HepG2 (cell line): ENCODE results near the gene FBXO5. TPM values are rescaled to one million over a fixed set of nuclear protein-coding genes. Genes with fewer than 3 reads are reported as not detected.
A peak's percentile ranks its signal among the peaks of the same experiment; 100 is the strongest.

ENCODE experiments used
- CC2D1A ChIP-seq: sonication (generic); formaldehyde crosslinking; IDR thresholded peaks from 2 replicates; pipeline ENCODE4 v1.8.1; 2023; ENCODE audit warnings: mild to moderate bottlenecking, missing genetic modification reagents
- PCBP1 ChIP-seq: fragments of 200-400 bp; formaldehyde crosslinking; IDR thresholded peaks from 2 replicates; pipeline ENCODE4 v1.6.1; 2017; ENCODE audit warnings: mild to moderate bottlenecking, low read depth, low read length, borderline replicate concordance
- REL ChIP-seq: sonication (generic); formaldehyde crosslinking; conservative IDR thresholded peaks from 2 replicates; pipeline ENCODE4 v1.8.0; 2022; ENCODE audit warnings: mild to moderate bottlenecking, missing genetic modification reagents, moderate library complexity
- TCF7L2 ChIP-seq: IDR thresholded peaks from 2 replicates; pipeline ENCODE4 v1.6.1; 2011; ENCODE audit warnings: mild to moderate bottlenecking, low read depth, low read length, moderate library complexity
- TOE1 ChIP-seq: sonication (generic); formaldehyde crosslinking; IDR thresholded peaks from 2 replicates; pipeline ENCODE4 v1.4.0; 2020; ENCODE audit warnings: mild to moderate bottlenecking, missing genetic modification reagents
- ZBTB21 ChIP-seq: sonication (generic); formaldehyde crosslinking; IDR thresholded peaks from 2 replicates; pipeline ENCODE4 v1.4.0; 2020; ENCODE audit warnings: missing genetic modification reagents
- ZNF501 ChIP-seq: sonication (generic); formaldehyde crosslinking; IDR thresholded peaks from 2 replicates; pipeline ENCODE4 v1.5.1; 2020; ENCODE audit warnings: mild to moderate bottlenecking, moderate library complexity, missing genetic modification reagents
- ZNF83 ChIP-seq: sonication (generic); formaldehyde crosslinking; IDR thresholded peaks from 2 replicates; pipeline ENCODE4 v1.4.0; 2020; ENCODE audit warnings: missing genetic modification reagents, mild to moderate bottlenecking, borderline replicate concordance
- polyA plus RNA-seq, 8 experiments: library from polyadenylated mRNA; depleted of rRNA in 3 of 8; stranded (reverse) in 7 of 8; unstranded in 1 of 8; fragments of >200 nt; fragmentation: Illumina TruSeq in 4 of 8; extraction: Trizol in 4 of 8; gene quantifications; 2 replicates each; pipeline versions ENCODE4 v1.2.1 to v1.2.3, GENCODE V29; 2011 to 2016; ENCODE audit warnings: low read depth in 4 of 8, missing spikeins in 1 of 8, mixed read lengths in 1 of 8; ENCODE audit not compliant: insufficient read depth in 1 of 8
- total RNA-seq, 5 experiments: library from RNA; depleted of rRNA; stranded (reverse); fragments of >200 nt; fragmentation: Illumina TruSeq; extraction: Trizol; gene quantifications; 2 replicates each; pipeline ENCODE4 v1.2.3, GENCODE V29; 2016; ENCODE audit warnings: low read depth in 1 of 5
- TF ChIP-seq, protein P1 (sequence below): sonication (generic); formaldehyde crosslinking; IDR thresholded peaks from 2 replicates; pipeline ENCODE4 v1.9.0; 2021; ENCODE audit warnings: missing genetic modification reagents, borderline replicate concordance
- TF ChIP-seq, protein P2 (sequence below): sonication (generic); formaldehyde crosslinking; IDR thresholded peaks from 2 replicates; pipeline ENCODE4 v1.5.0; 2020; ENCODE audit warnings: missing genetic modification reagents
- TF ChIP-seq, protein P3 (sequence below): sonication (generic); formaldehyde crosslinking; IDR thresholded peaks from 2 replicates; pipeline ENCODE4 v1.4.0; 2020; ENCODE audit warnings: mild to moderate bottlenecking, missing genetic modification reagents
- TF ChIP-seq, protein P4 (sequence below): sonication (generic); formaldehyde crosslinking; IDR thresholded peaks from 2 replicates; pipeline ENCODE4 v1.5.1; 2020; ENCODE audit warnings: mild to moderate bottlenecking, moderate library complexity, missing genetic modification reagents

Gene FBXO5
- total and polyA plus RNA-seq, 2 of the 13 experiments (the other 11 are each of a cell fraction or from before 2014, with no cell fraction given), result 15.8 to 41.5 TPM

DNA sequence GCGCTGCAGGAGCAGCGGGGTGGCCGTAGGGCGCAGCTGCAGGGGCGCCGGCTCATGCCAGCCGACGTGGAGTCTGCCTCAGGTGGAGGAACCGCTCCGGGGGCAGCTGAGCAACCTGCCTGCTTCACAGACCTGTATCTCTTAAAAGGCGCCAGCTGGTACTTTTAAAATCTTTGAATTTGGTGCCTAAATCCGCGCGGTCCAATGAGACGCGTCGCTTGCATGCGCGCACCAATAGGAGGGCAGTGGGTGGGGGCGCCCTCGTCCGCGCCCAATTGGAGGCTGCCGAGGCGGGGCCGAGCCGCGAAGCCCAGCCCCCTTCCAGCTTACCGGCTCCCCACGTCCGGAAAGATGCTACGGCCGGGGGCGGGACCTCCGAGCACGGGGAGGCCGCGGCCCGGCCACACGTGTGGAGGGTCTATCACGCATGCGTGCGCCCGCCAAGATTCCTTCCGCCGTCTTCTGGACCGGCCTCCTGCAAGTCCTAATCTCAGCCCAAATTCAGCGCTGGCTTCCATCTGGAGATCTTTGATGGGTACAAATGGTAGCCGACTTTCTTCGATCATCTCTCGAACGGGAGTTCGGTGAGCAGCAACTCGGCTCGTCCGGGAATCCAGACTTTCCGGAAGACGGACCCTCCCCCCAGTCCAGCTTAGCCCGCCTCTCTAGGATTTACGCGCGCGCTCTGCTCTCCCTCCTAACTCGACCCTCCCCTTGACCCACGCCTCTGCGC is at the start of gene FBXO5 (continued):
- TF ChIP-seq, protein P1, sequence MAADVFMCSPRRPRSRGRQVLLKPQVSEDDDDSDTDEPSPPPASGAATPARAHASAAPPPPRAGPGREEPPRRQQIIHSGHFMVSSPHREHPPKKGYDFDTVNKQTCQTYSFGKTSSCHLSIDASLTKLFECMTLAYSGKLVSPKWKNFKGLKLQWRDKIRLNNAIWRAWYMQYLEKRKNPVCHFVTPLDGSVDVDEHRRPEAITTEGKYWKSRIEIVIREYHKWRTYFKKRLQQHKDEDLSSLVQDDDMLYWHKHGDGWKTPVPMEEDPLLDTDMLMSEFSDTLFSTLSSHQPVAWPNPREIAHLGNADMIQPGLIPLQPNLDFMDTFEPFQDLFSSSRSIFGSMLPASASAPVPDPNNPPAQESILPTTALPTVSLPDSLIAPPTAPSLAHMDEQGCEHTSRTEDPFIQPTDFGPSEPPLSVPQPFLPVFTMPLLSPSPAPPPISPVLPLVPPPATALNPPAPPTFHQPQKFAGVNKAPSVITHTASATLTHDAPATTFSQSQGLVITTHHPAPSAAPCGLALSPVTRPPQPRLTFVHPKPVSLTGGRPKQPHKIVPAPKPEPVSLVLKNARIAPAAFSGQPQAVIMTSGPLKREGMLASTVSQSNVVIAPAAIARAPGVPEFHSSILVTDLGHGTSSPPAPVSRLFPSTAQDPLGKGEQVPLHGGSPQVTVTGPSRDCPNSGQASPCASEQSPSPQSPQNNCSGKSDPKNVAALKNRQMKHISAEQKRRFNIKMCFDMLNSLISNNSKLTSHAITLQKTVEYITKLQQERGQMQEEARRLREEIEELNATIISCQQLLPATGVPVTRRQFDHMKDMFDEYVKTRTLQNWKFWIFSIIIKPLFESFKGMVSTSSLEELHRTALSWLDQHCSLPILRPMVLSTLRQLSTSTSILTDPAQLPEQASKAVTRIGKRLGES (CRISPR knock-in tag), result peak; percentile 68; the same call in 1 of the 2 replicates
- TF ChIP-seq, protein P2, sequence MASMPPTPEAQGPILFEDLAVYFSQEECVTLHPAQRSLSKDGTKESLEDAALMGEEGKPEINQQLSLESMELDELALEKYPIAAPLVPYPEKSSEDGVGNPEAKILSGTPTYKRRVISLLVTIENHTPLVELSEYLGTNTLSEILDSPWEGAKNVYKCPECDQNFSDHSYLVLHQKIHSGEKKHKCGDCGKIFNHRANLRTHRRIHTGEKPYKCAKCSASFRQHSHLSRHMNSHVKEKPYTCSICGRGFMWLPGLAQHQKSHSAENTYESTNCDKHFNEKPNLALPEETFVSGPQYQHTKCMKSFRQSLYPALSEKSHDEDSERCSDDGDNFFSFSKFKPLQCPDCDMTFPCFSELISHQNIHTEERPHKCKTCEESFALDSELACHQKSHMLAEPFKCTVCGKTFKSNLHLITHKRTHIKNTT (CRISPR knock-in tag), result 0 out of 2 replicates have a peak, but pooled peaks have one; percentile 73
- TF ChIP-seq PCBP1 (0 out of 2 replicates have a peak, but pooled peaks have one; percentile 42), TCF7L2 (no peak), CC2D1A (CRISPR knock-in tag) (peak; percentile 88; the same call in 1 of the 2 replicates), ZNF83 (CRISPR knock-in tag) (no peak), ZNF501 (CRISPR knock-in tag) (peak; percentile 90), REL (CRISPR knock-in tag) (peak; percentile 47; the same call in 1 of the 2 replicates), ZBTB21 (0 out of 2 replicates have a peak, but pooled peaks have one; percentile 12), TOE1 (CRISPR knock-in tag) (no peak)
- TF ChIP-seq, protein P3, sequence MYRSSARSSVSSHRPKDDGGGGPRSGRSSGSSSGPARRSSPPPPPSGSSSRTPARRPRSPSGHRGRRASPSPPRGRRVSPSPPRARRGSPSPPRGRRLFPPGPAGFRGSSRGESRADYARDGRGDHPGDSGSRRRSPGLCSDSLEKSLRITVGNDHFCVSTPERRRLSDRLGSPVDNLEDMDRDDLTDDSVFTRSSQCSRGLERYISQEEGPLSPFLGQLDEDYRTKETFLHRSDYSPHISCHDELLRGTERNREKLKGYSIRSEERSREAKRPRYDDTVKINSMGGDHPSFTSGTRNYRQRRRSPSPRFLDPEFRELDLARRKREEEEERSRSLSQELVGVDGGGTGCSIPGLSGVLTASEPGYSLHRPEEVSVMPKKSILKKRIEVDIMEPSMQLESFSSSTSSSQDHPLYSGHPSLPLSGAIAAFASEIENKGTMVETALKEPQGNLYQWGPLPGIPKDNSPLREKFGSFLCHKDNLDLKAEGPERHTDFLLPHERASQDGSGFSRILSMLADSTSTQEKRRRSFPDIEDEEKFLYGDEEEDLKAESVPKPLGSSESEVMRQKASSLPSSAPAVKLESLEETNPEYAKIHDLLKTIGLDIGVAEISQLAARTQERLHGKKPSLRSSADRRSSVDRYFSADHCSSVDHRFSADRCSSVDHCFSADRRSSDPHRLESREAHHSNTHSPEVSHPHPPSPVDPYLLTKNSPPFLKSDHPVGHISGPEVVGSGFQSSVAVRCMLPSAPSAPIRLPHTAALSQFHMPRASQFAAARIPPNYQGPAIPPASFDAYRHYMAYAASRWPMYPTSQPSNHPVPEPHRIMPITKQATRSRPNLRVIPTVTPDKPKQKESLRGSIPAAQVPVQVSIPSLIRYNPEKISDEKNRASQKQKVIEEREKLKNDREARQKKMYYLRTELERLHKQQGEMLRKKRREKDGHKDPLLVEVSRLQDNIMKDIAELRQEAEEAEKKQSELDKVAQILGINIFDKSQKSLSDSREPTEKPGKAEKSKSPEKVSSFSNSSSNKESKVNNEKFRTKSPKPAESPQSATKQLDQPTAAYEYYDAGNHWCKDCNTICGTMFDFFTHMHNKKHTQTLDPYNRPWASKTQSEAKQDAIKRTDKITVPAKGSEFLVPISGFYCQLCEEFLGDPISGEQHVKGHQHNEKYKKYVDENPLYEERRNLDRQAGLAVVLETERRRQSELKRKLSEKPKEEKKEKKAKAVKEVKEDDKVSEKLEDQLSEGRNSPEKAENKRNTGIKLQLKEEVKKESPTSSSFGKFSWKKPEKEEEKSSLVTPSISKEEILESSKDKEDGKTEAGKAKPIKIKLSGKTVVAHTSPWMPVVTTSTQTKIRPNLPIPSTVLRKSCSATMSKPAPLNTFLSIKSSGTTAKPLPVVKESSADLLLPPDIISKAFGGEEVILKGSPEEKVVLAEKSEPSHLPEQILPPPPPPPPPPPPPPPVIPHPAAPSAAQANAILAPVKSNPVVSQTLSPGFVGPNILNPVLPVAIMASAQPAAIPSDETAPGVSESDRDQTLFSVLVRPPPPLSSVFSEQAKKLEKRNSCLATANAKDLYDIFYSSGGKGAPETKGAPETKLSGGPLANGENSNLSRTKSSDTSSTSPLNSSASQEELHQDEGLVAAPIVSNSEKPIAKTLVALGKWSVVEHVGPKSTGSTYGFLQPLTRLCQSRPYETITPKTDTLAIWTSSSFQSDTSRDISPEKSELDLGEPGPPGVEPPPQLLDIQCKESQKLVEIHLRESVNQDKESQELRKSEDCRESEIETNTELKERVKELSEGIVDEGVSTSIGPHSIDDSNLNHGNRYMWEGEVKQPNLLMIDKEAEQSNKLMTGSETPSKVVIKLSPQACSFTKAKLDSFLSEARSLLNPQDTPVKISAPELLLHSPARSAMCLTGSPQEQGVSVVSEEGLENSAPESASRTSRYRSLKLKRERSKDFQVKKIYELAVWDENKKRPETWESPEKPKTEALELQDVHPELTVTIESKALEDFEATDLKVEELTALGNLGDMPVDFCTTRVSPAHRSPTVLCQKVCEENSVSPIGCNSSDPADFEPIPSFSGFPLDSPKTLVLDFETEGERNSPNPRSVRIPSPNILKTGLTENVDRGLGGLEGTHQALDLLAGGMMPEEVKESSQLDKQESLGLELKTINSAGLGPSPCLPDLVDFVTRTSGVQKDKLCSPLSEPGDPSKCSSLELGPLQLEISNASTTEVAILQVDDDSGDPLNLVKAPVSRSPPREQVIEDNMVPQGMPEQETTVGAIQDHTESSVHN (CRISPR knock-in tag), result 0 out of 2 replicates have a peak, but pooled peaks have one; percentile 63
- TF ChIP-seq, protein P4, sequence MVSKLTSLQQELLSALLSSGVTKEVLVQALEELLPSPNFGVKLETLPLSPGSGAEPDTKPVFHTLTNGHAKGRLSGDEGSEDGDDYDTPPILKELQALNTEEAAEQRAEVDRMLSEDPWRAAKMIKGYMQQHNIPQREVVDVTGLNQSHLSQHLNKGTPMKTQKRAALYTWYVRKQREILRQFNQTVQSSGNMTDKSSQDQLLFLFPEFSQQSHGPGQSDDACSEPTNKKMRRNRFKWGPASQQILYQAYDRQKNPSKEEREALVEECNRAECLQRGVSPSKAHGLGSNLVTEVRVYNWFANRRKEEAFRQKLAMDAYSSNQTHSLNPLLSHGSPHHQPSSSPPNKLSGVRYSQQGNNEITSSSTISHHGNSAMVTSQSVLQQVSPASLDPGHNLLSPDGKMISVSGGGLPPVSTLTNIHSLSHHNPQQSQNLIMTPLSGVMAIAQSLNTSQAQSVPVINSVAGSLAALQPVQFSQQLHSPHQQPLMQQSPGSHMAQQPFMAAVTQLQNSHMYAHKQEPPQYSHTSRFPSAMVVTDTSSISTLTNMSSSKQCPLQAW (CRISPR knock-in tag), result peak; percentile 82; the same call in 1 of the 2 replicates
